ENCODE results near the gene MAD1L1. TPM values are rescaled to one million over a fixed set of nuclear protein-coding genes. Genes with fewer than 3 reads are reported as not detected.

Gene MAD1L1
- total RNA-seq, 1 donor from 2014 or later = 32.7 TPM

- Mint-ChIP-seq H3K4me1 (ENCODE audit: unreplicated experiment) (peaks cover 3% of the 10 kb centered on the region), H3K36me3 (ENCODE audit: unreplicated experiment) (peaks cover 26% of the 10 kb centered on the region), H3K27me3 (ENCODE audit: unreplicated experiment) (no peaks in the 10 kb centered on the region), H3K27ac (ENCODE audit: unreplicated experiment) (no peak overlapping the region), H3K9me3 (ENCODE audit: unreplicated experiment) (peaks cover 17% of the 10 kb centered on the region), H3K4me3 (ENCODE audit: unreplicated experiment) (no peak overlapping the region)
- DNase-seq (ENCODE audit: extremely low spot score, unreplicated experiment) = no peak
- no peak for TF ChIP-seq CTCF (IDR thresholded peaks at IDR 0.05)
Observed at GRCh38 chr7:1963575-1963974, 269.2 kb downstream of the MAD1L1 start.

GRCh38 chr7:1961701-1962276 lies 271.0 kb downstream of the MAD1L1 start:
- Mint-ChIP-seq H3K27ac (ENCODE audit: unreplicated experiment) (peak overlapping the region; percentile 16), H3K4me1 (ENCODE audit: unreplicated experiment) (peaks cover 3% of the 10 kb centered on the region), H3K9me3 (ENCODE audit: unreplicated experiment) (peaks cover 20% of the 10 kb centered on the region), H3K36me3 (ENCODE audit: unreplicated experiment) (peaks cover 22% of the 10 kb centered on the region), H3K27me3 (ENCODE audit: unreplicated experiment) (no peaks in the 10 kb centered on the region), H3K4me3 (ENCODE audit: unreplicated experiment) (no peak overlapping the region)
- no peak for TF ChIP-seq CTCF (IDR thresholded peaks at IDR 0.05)
- DNase-seq (ENCODE audit: extremely low spot score, unreplicated experiment) = no peak

GRCh38 chr7:1959305-1959704 lies 273.4 kb downstream of the MAD1L1 start:
- peaks cover 22% of the 10 kb centered on the region for H3K36me3 Mint-ChIP-seq (ENCODE audit: unreplicated experiment)
- no peak overlapping the region for H3K4me3 Mint-ChIP-seq (ENCODE audit: unreplicated experiment)
- H3K27ac Mint-ChIP-seq (ENCODE audit: unreplicated experiment) = no peak overlapping the region
- H3K27me3 Mint-ChIP-seq (ENCODE audit: unreplicated experiment) = no peaks in the 10 kb centered on the region
- DNase-seq (ENCODE audit: extremely low spot score, unreplicated experiment) = no peak
- peaks cover 20% of the 10 kb centered on the region for H3K9me3 Mint-ChIP-seq (ENCODE audit: unreplicated experiment)
- TF ChIP-seq CTCF (IDR thresholded peaks at IDR 0.05) = no peak
- peaks cover 3% of the 10 kb centered on the region for H3K4me1 Mint-ChIP-seq (ENCODE audit: unreplicated experiment)

GRCh38 chr7:1957471-1958225 lies 275.1 kb downstream of the MAD1L1 start:
- Mint-ChIP-seq H3K4me3 (ENCODE audit: unreplicated experiment) (no peak overlapping the region), H3K27ac (ENCODE audit: unreplicated experiment) (no peak overlapping the region), H3K27me3 (ENCODE audit: unreplicated experiment) (no peaks in the 10 kb centered on the region), H3K4me1 (ENCODE audit: unreplicated experiment) (peaks cover 3% of the 10 kb centered on the region), H3K36me3 (ENCODE audit: unreplicated experiment) (peaks cover 16% of the 10 kb centered on the region), H3K9me3 (ENCODE audit: unreplicated experiment) (peaks cover 20% of the 10 kb centered on the region)
- no peak for DNase-seq (ENCODE audit: extremely low spot score, unreplicated experiment)
- TF ChIP-seq CTCF (IDR thresholded peaks at IDR 0.05) = no peak

GRCh38 chr7:1956611-1957470 lies 275.9 kb downstream of the MAD1L1 start:
- Mint-ChIP-seq H3K4me1 (ENCODE audit: unreplicated experiment) (peaks cover 3% of the 10 kb centered on the region), H3K27ac (ENCODE audit: unreplicated experiment) (no peak overlapping the region), H3K9me3 (ENCODE audit: unreplicated experiment) (peaks cover 13% of the 10 kb centered on the region), H3K36me3 (ENCODE audit: unreplicated experiment) (peaks cover 12% of the 10 kb centered on the region), H3K27me3 (ENCODE audit: unreplicated experiment) (no peaks in the 10 kb centered on the region), H3K4me3 (ENCODE audit: unreplicated experiment) (no peak overlapping the region)
- no peak for TF ChIP-seq CTCF (IDR thresholded peaks at IDR 0.05)
- DNase-seq (ENCODE audit: extremely low spot score, unreplicated experiment) = no peak

Data from osteocyte (in vitro differentiated cells).